Adipocyte (in vitro differentiated cells): ENCODE measurements around the gene AAGAB.

Experiments used
- DNase-seq: peaks from one replicate; pipeline ENCODE4 v3.0.0-alpha.2; 2015; ENCODE audit warnings: low read depth
- H3K27me3 ChIP-seq: replicated peaks from 2 replicates; pipeline ENCODE4 v1.7.0; 2013; ENCODE audit warnings: mild to moderate bottlenecking, low read length, moderate library complexity; ENCODE audit not compliant: control insufficient read depth, insufficient read depth
- H3K36me3 ChIP-seq: 2 replicates; pipeline ENCODE4 v1.7.0; 2013; ENCODE audit warnings: low read length, mild to moderate bottlenecking, moderate library complexity; ENCODE audit not compliant: control insufficient read depth, insufficient read depth, severe bottlenecking
- H3K4me1 ChIP-seq: 2 replicates; pipeline ENCODE4 v1.7.0; 2013; ENCODE audit warnings: mild to moderate bottlenecking, low read length, moderate library complexity; ENCODE audit not compliant: control insufficient read depth, insufficient read depth
- H3K4me3 ChIP-seq: 2 replicates; pipeline ENCODE4 v1.7.0; 2013; ENCODE audit warnings: mild to moderate bottlenecking, low read length, moderate library complexity
- H3K9ac ChIP-seq: 2 replicates; pipeline ENCODE4 v1.7.0; 2013; ENCODE audit warnings: mild to moderate bottlenecking, low read length, moderate library complexity
- H3K9me3 ChIP-seq: 2 replicates; pipeline ENCODE4 v1.7.0; 2013; ENCODE audit warnings: mild to moderate bottlenecking, low read length, moderate library complexity; ENCODE audit not compliant: control insufficient read depth

AAGAB gene

GRCh38 chr15:67207555-67208207 lies 46.8 kb downstream of the AAGAB start:
- H3K9me3 ChIP-seq: no peaks in the 10 kb centered on the region
- H3K4me1 ChIP-seq: no peaks in the 10 kb centered on the region
- no peak overlapping the region for H3K4me3 ChIP-seq
- no peak for DNase-seq
- H3K9ac ChIP-seq: no peak overlapping the region
- no peaks in the 10 kb centered on the region for H3K27me3 ChIP-seq
- peaks cover 57% of the 10 kb centered on the region for H3K36me3 ChIP-seq

DNA sequence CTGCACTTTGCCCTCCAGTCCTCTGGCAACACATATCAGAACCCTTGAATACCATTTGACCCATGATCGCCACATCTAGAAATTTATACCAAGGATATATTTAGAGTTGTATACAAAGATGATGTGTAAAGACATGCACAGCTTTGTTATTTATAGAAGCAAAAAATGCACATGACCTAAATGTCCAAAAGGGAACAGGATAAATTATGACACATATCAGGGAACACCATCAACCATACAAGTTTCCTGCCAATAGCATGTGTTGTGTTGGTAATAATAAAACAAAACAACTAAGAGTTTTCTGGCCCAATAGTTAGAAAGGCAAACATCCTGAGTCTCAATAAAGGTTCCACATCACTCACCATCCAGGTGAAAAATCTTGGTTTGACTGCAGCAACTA lies 51.5 kb downstream of the AAGAB start:
- no peak for DNase-seq
- H3K27me3 ChIP-seq: no peaks in the 10 kb centered on the region
- peaks cover 53% of the 10 kb centered on the region for H3K36me3 ChIP-seq
- peaks cover 24% of the 10 kb centered on the region for H3K4me1 ChIP-seq
- H3K9ac ChIP-seq: no peak overlapping the region
- H3K9me3 ChIP-seq: no peaks in the 10 kb centered on the region
- H3K4me3 ChIP-seq: no peak overlapping the region

- Histone ChIP-seq H3K4me1 (peaks cover 27% of the 10 kb centered on the region), H3K27me3 (no peaks in the 10 kb centered on the region), H3K36me3 (peaks cover 45% of the 10 kb centered on the region), H3K9me3 (no peaks in the 10 kb centered on the region), H3K4me3 (no peak overlapping the region), H3K9ac (no peak overlapping the region)
- DNase-seq: no peak
Measured at GRCh38 chr15:67202091-67202490, 52.4 kb downstream of the AAGAB start.

DNA sequence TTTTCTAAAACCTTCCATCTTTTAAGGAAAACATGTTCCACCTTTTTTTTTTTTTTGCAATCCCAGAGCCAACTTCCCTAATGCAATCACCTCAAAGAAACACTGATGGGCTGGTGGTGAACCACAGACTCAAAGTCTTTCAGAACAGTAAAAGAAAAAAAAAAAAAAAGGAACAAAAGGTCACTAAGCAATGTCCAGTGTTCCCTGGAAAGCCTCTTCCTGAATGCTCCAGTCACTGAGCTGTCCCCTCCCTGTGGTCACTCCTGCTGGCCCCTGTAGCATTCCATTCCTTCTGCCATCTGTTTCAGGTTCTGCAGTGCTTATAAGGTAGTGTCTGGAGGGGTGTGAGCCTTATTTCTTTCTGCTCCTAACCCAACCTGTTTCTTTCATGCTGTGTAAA lies 53.3 kb downstream of the AAGAB start:
- Histone ChIP-seq H3K9ac (no peak overlapping the region), H3K4me1 (peaks cover 36% of the 10 kb centered on the region), H3K4me3 (no peak overlapping the region), H3K27me3 (no peaks in the 10 kb centered on the region), H3K9me3 (no peaks in the 10 kb centered on the region), H3K36me3 (peaks cover 40% of the 10 kb centered on the region)
- peak; percentile 34 for DNase-seq

GRCh38 chr15:67199881-67200763 lies 54.3 kb downstream of the AAGAB start:
- DNase-seq: peak; percentile 86
- Histone ChIP-seq H3K9me3 (no peaks in the 10 kb centered on the region), H3K4me1 (peaks cover 41% of the 10 kb centered on the region), H3K27me3 (no peaks in the 10 kb centered on the region), H3K4me3 (no peak overlapping the region), H3K36me3 (peaks cover 29% of the 10 kb centered on the region), H3K9ac (no peak overlapping the region)

DNA sequence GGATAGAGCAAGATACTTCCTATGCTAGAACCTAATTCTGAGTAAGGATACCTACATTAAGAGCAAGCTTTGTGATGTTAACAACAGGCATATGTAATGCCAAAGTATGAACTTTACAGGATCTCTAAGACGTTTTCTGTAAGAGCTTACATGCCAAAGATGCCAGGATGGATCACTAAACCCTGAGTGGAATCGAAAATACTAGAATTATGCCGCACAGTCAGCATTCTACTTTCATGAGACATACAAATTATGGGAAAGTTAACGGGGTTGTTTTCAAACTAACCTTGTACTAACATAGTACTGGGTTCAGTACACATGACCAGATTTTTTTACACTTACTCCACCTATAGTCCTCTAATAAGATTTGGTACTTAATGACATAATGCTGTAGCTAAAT lies 55.1 kb downstream of the AAGAB start:
- H3K27me3 ChIP-seq: no peaks in the 10 kb centered on the region
- no peak for DNase-seq
- H3K36me3 ChIP-seq: peaks cover 26% of the 10 kb centered on the region
- H3K4me1 ChIP-seq: peaks cover 48% of the 10 kb centered on the region
- H3K9ac ChIP-seq: no peak overlapping the region
- no peak overlapping the region for H3K4me3 ChIP-seq
- H3K9me3 ChIP-seq: no peaks in the 10 kb centered on the region

DNA sequence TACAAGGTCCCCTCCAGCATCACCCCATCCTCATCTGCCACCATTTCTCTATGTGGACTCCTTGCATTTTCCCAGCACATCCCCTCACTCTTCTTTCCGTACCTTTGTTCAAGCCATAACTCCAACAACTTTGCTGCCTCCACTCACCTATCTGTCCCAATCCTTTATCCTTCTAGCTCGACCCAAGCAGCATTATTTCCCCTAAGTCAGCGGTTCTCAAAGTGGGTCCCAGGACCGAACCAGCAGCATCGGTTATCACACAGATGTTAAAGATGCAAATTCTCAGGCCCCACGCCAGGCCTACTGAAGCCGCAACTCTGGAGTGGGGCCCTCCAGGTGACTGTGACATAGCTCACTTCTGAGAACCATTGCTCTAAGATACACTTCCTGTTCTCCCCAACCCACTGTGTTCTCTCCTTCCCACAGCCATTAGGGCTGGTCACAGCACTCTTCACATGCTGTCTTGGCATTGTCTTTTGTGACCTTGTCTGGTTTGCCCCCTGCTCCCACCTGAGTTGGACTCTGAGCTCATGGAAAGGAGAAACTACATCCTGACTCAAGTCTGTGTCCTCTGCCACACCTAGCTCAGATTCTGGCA lies 56.2 kb downstream of the AAGAB start:
- Histone ChIP-seq H3K9ac (no peak overlapping the region), H3K9me3 (no peaks in the 10 kb centered on the region), H3K4me1 (peaks cover 58% of the 10 kb centered on the region), H3K27me3 (no peaks in the 10 kb centered on the region), H3K36me3 (peaks cover 16% of the 10 kb centered on the region), H3K4me3 (no peak overlapping the region)
- no peak for DNase-seq

DNA sequence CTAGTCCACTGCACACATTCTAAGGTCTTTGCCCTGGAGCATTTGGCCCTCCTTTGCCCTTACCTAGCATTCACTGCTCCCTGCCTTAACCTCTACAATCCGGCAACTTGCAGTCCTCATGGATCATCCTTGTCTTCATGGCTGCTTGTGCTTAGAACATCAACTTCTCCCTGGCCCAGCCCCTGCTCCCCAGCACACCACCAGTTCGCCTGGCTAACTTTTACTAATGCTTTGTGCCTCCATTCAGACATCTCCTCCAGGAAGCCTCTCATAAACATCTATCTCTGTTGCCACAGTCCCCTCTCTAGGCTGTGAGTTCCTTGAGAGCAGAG lies 57.1 kb downstream of the AAGAB start:
- H3K36me3 ChIP-seq: peaks cover 14% of the 10 kb centered on the region
- H3K9me3 ChIP-seq: no peaks in the 10 kb centered on the region
- no peaks in the 10 kb centered on the region for H3K27me3 ChIP-seq
- H3K4me1 ChIP-seq: peaks cover 58% of the 10 kb centered on the region
- no peak overlapping the region for H3K9ac ChIP-seq
- H3K4me3 ChIP-seq: no peak overlapping the region
- DNase-seq: no peak

- H3K9ac ChIP-seq: peak overlapping the region; percentile 8
- no peaks in the 10 kb centered on the region for H3K9me3 ChIP-seq
- no peaks in the 10 kb centered on the region for H3K27me3 ChIP-seq
- H3K4me1 ChIP-seq: peaks cover 58% of the 10 kb centered on the region
- no peak for DNase-seq
- H3K36me3 ChIP-seq: peaks cover 14% of the 10 kb centered on the region
- no peak overlapping the region for H3K4me3 ChIP-seq
Measured at GRCh38 chr15:67196672-67197363, 57.6 kb downstream of the AAGAB start.

DNA sequence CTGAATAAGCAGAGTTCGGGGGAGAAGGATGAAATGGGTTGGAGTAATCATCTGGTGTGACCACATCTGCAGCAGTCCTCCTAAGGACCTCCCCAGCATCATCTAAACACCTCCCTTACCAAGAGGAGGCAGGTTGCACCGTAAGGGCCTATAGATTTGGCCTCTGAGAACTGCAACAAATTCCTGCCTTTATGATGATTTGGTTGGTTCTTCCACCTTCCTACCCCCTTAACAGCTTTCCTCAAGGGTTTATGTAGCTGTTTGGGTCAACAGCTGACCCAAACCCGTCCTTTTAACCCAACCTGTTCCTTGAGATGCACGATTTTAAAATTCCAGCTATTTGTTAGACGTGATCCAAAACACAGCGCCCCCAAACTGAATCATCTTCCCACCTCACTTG lies 58.2 kb downstream of the AAGAB start:
- Histone ChIP-seq H3K36me3 (peaks cover 19% of the 10 kb centered on the region), H3K9ac (no peak overlapping the region), H3K4me3 (no peak overlapping the region), H3K9me3 (no peaks in the 10 kb centered on the region), H3K27me3 (no peaks in the 10 kb centered on the region), H3K4me1 (peaks cover 54% of the 10 kb centered on the region)
- no peak for DNase-seq

- H3K27me3 ChIP-seq: no peaks in the 10 kb centered on the region
- peaks cover 27% of the 10 kb centered on the region for H3K36me3 ChIP-seq
- H3K4me3 ChIP-seq: no peak overlapping the region
- H3K9me3 ChIP-seq: no peaks in the 10 kb centered on the region
- DNase-seq: no peak
- no peak overlapping the region for H3K9ac ChIP-seq
- H3K4me1 ChIP-seq: peaks cover 45% of the 10 kb centered on the region
Measured at GRCh38 chr15:67195305-67195704, 59.2 kb downstream of the AAGAB start.
